Body of pancreas (tissue), 4 donors: ENCODE measurements around the gene GPR183.

Experiments used
- CTCF ChIP-seq, 7 experiments: fragments of 450-650 bp in 4 of 7; fragments of 200-600 bp in 3 of 7; sonication (generic) in 3 of 7; IDR thresholded peaks; one replicate each; pipeline ENCODE4 v1.5.1; 2016 to 2019; ENCODE audit warnings: antibody characterized with exemption in 7 of 7
- POLR2A ChIP-seq, 3 donors: fragments of 450-650 bp; IDR thresholded peaks; one replicate each; pipeline ENCODE4 v1.6.1; 2016; ENCODE audit warnings: antibody characterized with exemption in 3 of 3, mild to moderate bottlenecking in 2 of 3

GRCh38 chr13:99294958-99295357, 12.2 kb downstream of the GPR183 start:
- TF ChIP-seq POLR2A (IDR thresholded peaks at IDR 0.05): no peak
- no peak for TF ChIP-seq CTCF (IDR thresholded peaks at IDR 0.05)
